WI38 (cell line): ENCODE measurements around the gene INPP5A.

Source experiments
- H3K4me3 ChIP-seq: 2 replicates; pipeline ENCODE4 v1.5.1; 2011; ENCODE audit warnings: low read depth, mild to moderate bottlenecking, control low read depth, low read length
- CTCF ChIP-seq: IDR thresholded peaks from 2 replicates; pipeline ENCODE4 v1.5.1; 2012; ENCODE audit warnings: low read depth, mild to moderate bottlenecking, control low read depth, low read length

The INPP5A gene

GRCh38 chr10:132641401-132641800 lies 103.8 kb downstream of the INPP5A start:
- H3K4me3 ChIP-seq, result no peak overlapping the region
- TF ChIP-seq CTCF, result no peak

- no peak for TF ChIP-seq CTCF
- no peak overlapping the region for H3K4me3 ChIP-seq
Measured at GRCh38 chr10:132641966-132642731, 104.6 kb downstream of the INPP5A start.

GRCh38 chr10:132642732-132643008 lies 105.1 kb downstream of the INPP5A start:
- no peak overlapping the region for H3K4me3 ChIP-seq
- no peak for TF ChIP-seq CTCF

- no peak for TF ChIP-seq CTCF
Measured at GRCh38 chr10:132643709-132644526, 106.3 kb downstream of the INPP5A start.

GRCh38 chr10:132644527-132645246 lies 107.1 kb downstream of the INPP5A start:
- no peak overlapping the region for H3K4me3 ChIP-seq
- TF ChIP-seq CTCF, result no peak

More at GRCh38 chr10:132643709-132644526, 106.3 kb downstream of the INPP5A start:
- no peak overlapping the region for H3K4me3 ChIP-seq

GRCh38 chr10:132645247-132645530 lies 107.6 kb downstream of the INPP5A start:
- H3K4me3 ChIP-seq, result no peak overlapping the region
- TF ChIP-seq CTCF, result no peak
